Sciatic nerve (tissue), 2 donors: ENCODE results near the gene LEFTY1. TPM values are rescaled to one million over a fixed set of nuclear protein-coding genes. Genes with fewer than 3 reads are reported as not detected.
"Not testable (repeated sequence)": the region's sequence is repeated elsewhere in the genome, so short reads cannot be mapped to it uniquely, and the experiment has no call there.

Experiments
- ATAC-seq: fragments of 200-7000 bp; cut with Tn5 transposase; one replicate; pipeline ENCODE4 v1.9.1; 2020; ENCODE audit warnings: mild to moderate bottlenecking, moderate library complexity
- DNase-seq: peaks from one replicate; pipeline ENCODE4 v3.0.0-alpha.2; 2020; ENCODE audit warnings: low spot score
- intact Hi-C: fragments of 100-400 bp; cut with DNase I; formaldehyde crosslinking; loops from one replicate; pipeline ENCODE4 v1.14.2; 2022
- total RNA-seq: library from RNA; stranded (reverse); fragmentation: NEBNext Ultra II Directional; extraction: Animal tissue kit (Norgen Biotek cat#: 25700); gene quantifications from one replicate; pipeline ENCODE4 v1.2.1, GENCODE V29; 2021
- donor health status: DM: no; HTN: no; CAD: no.
- donor health status: DM: no; HTN: no; CAD: no.

LEFTY1 gene
- total RNA-seq, 1 donor from 2014 or later = 0.89 TPM

DNA sequence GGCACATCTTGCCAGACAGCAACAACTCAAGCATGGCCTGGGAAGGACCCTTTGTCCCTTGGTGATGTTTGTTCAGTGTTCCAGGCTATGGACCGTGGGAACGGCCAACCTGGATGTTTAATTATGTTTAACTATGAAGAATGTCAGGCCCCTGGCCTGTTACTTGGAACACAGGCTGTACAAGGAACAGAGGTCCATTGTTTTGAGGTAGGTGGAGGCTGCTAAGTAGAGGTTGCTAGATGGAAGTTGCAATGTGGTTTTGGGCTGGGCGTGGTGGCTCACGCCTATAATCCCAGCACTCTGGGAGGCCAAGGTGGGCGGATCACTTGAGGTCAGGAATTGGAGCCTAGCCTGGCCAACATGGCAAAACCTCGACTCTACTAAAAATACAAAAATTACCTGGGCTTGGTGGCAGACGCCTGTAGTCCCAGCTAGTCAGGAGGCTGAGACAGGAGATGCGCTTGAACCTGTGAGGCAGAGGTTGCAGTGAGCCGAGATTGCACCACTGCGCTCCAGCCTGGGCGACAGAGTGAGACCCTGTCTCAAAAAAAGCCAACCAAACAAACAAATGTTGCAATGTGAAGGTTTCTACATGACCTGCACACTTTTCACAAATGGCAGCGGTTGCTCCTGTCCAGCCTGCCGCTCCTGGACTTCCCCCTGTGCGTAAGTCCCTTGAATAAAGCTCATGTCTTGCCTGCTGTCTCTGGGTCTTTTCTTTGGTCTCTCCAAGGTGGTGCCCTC, 2.5 kb upstream of the LEFTY1 start:
- DNase-seq = no peak
- peak; percentile 67 for ATAC-seq
- intact Hi-C loops = no loop called here

DNA sequence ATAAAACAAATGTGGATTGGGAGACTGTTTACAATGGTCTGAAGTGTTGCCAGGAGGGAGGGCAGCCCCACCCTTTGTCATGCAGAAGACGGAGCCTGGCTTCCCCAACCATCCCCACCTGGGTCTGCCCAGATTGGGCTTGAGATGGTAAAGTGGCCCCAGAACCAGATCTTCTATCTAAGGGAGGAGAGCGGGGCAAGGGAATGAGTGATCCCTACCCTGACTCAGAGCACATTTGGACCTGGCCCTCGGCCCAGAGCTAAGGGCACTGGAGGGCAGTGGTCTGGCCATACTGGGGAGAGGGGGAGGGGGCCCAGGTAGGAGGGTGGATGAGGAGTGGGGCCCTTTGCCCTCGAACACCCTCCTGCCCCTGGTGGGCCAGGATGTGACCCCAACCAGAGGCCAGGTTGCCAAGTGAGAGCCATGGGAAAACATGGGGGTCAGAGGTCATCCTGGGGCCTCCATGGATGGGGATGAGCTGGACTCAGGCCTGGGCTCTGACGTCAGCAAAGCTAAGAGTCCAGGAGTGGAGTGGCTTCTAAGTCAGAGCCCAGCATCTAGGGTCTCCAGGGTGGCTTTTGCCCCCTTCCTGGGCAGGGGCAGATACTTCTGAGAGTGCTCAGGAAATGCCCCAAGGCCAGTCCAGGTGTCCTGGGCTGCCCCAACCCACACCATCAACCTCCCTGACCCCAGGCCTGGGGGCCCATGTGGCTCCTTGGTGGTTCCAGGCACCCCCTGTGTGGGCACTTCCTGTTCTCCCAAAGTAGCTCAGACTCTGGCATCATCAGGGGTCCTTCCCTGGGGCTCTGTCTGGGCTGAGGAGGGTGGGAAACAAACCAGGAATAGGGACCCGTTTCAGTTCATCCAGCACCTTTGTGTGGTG, 1.6 kb upstream of the LEFTY1 start:
- ATAC-seq = peak; percentile 69
- DNase-seq = no peak
- intact Hi-C loops = no loop called here

DNA sequence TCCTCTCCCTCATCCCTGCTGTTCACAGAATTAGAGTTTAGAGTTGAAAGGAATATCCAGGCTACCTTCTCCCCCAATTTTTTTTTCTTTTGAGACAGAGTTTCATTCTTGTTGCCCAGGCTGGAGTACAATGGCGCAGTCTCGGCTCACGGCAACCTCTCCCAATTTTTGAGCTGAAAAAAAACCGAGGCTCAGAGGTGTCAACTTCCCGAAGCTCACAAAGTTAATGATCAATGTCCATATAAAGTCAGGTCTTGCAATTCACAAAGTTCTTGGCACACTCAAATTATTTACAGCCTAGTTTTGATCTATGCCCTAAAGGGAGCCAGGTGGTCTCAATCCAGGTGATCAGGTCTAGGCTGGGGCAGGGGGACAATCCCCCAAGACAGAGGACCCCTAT, 797 bp upstream of the LEFTY1 start:
- intact Hi-C loops = no loop called here
- ATAC-seq (no peak), DNase-seq (no peak)

DNA sequence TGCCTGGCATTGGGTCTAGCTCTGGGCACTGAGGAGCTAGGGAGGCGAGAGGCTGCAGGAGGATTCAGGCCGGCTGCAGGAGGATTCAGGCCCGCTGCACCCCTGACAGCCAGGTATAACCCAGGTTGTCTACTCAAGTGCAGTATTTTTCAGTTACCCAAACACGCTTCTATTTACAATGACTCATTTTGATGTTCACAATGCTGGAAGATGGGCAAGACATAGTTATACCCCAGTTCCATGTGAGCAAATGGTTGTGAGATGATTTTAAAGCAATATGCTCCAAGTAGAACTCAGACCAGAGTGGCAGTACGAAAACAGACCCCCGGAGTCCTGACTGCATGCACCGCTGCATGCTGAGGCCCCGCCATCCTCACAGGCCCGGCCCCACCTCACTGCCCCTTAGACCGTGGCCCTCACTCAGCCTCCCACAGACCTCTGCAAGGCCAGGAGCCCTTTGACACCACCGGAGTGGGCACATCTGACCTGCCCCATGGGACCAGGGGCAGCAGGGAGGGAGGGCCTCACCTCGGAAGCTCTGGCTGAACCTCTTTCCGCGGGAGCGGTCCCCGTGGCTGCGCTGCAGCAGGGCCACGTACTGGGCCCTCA, 553 bp downstream of the LEFTY1 start:
- intact Hi-C loops = no loop called here
- ATAC-seq (no peak), DNase-seq (no peak)

DNA sequence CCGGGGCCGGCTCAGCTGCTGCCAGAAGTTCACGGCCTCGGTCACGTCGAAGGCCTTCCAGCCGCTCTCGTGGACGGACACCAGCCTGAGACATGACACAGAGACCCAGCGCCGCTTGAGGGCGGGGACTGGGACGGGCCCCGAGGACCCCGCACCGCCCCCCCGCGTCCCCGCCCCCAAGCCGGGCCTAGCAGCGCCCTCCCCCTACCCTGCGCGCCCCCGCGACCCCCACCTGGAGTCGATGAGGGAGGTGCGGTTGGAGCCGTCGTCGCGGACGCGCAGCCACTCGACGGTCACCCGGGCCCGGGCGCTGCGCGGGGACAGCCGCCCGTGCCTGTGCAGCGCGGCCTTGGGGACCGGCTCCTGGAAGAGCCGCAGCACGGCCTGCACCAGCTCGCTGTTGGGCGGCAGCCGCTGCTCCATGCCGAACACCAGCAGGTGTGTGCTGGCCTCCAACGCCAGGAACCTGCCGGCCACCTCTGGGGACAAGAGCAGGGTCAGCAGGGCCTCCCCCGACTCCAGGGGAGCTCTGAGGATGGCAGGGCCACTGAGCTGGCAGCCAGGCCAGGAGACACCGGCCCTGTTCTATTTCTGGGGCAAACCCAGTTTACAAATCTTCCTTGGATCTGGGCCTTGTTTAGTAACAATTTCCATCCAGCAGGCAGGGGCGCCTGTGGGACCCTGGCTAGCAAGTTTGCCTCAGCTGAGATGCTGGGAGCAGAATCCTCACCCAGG, 1.2 kb downstream of the LEFTY1 start:
- intact Hi-C loops, ATAC-seq, DNase-seq: not testable (repeated sequence)

DNA sequence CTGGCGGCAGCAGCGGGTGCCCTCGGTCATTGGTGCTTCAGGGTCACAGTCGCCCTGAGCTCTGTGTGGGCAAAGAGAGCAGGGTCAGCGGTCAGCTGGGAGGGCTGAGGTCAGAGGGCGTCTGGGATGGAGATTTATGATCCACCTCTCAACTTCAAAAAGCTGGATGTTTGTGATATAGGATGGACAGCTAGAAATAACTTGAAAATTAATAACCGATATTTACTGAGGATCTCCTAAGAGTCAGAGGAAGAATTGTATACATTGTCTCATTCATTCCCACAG, 2.0 kb downstream of the LEFTY1 start:
- no peak for DNase-seq
- intact Hi-C loops = no loop called here
- no peak for ATAC-seq

DNA sequence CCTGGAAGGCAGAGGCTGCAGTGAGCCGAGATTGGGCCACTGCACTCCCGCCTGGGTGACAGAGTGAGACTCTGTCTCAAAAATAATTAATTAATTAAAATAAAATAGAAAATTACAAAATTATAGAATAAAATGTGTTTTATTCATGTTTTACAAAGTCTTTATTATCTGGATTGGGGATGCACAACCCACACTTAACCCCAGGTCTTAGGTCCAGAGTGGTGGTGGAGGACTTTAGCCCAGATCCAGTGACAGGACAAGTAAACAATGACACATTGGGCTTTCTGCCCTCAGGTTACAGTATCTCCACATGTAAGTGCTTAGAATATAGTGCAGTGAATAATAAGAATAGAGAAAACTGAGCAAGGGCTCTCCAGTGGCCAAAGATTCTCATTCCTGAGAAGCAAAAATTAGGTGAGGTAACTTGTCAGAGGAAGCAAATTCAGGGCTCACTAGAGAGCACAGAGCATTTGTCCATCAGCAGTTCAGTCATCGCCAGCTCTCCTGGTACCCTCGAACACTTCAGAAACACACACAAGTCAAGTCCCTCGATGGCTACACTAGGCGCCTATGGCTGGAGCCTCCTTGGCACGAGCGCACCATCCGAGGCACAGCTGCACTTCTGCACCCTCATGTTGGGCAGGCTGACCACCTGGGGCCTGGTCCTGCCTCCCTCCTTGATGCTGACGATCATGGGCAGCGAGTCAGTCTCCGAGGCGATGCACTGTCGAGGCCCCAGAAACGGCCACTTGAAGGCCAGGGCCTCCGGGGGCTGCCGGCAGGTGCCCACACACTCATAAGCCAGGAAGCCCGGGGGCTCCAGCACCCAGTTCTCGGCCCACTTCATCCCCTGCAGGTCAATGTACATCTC, 2.6 kb downstream of the LEFTY1 start:
- intact Hi-C loops = no loop called here
- ATAC-seq (no peak), DNase-seq (no peak)

DNA sequence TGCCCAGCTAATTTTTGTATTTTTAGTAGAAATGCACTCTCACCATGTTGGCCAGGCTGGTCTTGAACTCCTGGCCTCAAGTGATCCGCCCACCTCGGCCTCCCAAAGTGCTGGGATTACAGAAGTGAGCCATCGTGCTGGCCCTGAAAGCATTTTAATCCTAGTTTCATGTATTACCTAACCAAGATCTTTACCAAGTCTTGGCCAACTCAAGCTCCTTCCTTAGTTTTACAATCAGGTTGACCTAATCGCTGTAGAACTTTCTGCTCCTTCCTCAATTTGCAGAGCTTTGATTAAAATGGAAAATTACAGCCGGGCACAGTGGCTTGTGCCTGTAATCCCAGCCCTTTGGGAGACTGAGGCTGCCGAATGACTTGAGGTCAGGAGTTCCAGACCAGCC, 3.6 kb downstream of the LEFTY1 start:
- DNase-seq (no peak), ATAC-seq (no peak)
- intact Hi-C loops = no loop called here

DNA sequence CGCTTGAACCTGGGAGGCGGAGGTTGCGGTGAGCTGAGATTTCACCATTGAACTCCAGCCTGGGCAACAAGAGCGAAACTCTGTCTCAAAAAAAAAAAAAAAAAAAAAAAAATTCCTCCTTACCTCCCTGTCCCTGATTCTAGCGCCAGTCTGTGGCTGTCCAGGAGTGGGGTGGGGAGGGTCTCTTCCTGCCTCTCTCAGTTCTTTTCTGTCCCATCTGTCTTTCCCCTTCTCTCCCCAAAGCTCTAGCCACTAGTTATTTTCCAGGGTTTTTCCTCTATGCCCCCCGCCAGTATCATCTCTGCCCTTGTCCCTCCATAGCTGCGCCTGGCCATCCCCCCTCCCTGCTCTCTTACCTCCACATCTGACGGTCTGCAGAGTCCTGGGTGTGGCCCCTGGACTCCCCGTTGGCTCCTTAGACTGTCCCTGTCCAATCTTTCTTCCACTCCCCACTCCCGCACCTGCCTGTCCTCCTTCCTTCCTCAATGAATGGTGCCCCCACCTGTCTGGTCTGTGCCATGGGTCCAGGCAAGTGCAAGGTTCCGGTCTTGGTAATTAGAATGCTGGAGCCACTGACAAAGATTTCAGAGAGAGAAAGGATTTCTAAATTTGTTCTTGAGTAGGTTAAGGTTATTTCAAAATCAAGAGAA, 5.2 kb downstream of the LEFTY1 start:
- intact Hi-C loops = no loop called here
- DNase-seq = no peak
- ATAC-seq = no peak

DNA sequence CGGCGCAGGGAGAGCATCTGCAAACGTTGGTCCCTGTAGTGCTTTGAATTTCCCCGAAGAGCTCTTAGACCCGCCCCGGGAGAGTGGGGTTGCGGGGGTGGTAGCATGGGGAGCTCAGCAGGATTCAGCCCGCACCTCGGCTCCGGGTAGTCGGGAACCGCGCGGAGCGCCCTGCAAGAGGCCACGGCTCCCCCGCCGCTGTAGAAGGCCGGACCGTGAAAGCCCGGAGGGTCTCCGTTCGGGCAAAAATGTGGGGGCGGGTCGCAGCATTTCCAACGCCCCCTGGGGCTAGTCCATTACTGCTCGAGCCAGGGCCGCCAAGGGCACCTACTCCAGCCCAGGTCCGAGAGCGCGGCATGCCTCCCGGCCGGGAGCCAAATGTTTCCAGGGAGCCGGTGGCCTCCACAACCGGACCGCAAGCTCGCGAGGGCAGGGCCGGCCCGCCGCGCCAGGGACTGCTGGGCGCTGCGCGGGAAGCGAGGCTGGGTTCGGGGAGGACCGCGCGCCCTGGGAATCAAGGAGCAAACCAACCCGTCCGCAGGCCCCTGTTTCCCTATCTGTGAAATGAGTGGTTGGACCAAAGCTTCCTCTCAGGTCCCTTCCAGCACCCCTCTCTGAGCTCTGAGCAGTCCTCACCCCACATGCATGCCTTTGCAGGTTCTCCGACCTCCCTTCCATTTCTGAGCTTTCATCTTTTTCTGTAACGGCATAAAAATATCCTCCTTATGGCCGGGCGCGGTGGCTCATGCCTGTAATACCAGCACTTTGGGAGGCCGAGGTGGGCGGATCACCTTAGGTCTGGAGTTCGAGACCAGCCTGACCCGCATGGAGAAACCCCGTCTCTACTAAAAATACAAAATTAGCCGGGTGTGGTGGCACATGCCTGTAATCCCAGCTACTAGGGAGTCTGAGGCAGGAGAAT, 6.0 kb downstream of the LEFTY1 start:
- DNase-seq (peak; percentile 77), ATAC-seq (peak; percentile 53)
- intact Hi-C loops = no loop called here

DNA sequence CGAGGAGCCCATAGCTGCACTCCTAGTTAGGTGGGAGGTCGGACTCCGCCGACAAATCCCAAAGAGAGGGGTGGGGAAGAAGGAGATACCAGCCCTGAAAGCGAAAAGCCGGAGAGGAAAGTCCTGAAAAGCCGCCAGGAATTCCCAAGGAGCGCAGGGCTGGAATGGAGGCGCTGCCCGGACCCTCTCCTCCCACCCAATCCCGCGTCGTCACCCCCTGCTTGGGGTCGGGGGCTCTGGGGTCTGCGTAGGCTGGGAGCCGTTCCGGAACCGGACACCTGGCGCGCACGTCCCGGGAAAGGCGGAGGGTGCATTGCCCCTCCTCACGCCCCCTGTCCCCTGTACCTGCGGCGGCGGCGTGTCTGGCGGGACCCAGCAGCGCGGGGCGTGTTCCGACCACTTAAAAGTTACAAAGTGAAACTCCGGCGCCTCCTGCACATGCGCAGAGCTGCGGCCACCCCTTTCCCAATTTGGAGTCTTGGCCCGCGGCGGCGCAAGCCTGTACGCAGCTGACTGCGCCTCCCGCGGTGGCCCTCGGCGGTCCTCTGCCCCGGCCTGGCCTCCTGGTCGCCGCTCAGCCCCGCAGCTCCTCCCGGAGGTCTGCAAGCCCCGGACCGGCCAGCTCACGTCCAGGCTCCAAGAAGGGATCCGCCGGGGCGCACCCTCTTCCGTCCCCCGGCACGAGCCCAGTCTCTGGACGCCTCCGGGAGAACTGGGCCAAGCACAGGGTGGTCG, 6.8 kb downstream of the LEFTY1 start, which contains the start of gene TMEM63A:
TMEM63A (minus strand) TSS at position 422 of the 735 bp plus-strand sequence. CDS start 4,800 bp downstream, outside the sequence.
- intact Hi-C loops = no loop called here
- peak; percentile 96 for DNase-seq

DNA sequence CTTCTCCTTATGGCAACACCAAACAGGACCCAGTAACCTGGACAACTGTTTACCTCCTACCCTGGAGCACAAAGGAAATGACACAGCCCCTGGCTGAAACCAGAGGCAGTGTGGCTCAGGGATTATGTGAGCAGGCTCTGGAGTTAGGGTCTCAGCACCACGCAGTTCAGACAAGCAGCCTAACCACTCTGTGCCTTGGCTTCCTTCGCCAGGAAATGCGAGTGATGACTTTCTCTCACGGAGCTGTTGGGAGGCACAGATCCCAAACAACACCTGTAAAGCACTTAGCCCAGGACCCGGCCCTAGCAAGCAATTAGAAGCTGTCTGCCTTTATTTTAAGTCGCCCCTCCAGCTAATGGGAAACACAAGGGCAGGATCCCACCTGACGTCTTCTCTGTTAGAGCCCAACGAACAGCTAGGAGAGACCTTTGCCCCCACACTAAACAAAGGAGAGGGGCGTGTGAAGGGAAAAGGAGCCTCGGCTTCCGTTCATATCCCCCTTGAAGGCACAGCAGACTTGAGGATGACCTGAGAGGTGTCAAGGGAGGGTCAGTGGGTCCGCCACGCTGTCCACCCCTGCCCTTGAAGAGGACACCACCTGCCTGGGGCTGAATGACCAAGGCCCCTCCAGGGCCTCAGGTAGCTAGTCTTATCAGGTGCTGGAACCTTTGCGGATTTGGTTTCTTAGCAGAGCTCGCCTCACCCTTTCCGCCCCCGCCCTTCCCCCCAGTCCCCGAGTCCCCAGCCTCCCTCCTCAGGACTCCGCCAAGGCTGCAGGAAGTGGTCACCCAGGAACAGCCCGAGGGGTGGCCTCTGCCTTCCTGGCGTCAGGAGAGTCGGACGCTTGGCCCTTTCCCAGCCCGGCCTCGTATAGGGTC, 7.6 kb downstream of the LEFTY1 start:
- intact Hi-C loops = no loop called here
- DNase-seq = peak; percentile 77

More for the DNA sequence above, 6.8 kb downstream of the LEFTY1 start, which contains the start of gene TMEM63A:
- ATAC-seq = peak; percentile 94

DNA sequence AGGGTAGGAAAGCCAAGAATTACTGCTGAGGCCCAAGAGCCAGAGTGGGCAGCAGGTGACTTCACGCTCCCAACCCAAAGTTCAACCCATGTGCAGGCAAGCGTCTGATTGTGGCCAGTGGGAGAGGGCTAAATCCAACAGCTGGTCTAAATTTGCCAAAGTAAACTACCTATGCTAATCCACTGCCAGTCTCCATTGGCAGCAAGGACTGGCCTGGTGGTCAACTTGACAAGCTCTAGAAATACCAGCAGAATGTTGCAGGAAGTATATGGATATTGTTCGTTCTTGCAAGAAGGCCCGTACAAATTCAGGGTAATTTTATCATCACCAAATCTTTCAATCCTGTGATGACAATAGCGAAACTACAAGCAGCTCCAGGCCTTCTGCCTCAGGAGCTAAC, 8.3 kb downstream of the LEFTY1 start:
- no peak for ATAC-seq
- intact Hi-C loops = no loop called here
- DNase-seq = no peak

More for the DNA sequence above, 7.6 kb downstream of the LEFTY1 start:
- ATAC-seq = peak; percentile 65

DNA sequence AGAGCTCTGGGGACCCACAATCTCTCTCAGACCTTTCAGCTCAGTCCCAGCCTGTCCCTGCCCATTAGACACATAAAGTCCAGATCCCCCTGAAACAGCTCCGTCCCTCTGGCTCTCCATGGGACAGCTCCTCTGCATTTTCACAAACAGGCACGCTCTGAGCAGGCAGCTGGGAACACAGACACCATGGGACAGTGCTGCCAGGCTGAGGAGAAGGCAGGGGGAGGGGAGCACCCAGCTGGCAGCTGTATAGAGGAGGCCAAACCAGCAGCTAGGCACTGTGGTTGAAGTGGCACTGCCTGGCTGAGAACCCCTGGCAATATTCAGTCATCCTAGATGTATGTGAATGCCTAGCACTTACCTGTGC, 8.7 kb downstream of the LEFTY1 start:
- DNase-seq (no peak), ATAC-seq (no peak)
- intact Hi-C loops = no loop called here

DNA sequence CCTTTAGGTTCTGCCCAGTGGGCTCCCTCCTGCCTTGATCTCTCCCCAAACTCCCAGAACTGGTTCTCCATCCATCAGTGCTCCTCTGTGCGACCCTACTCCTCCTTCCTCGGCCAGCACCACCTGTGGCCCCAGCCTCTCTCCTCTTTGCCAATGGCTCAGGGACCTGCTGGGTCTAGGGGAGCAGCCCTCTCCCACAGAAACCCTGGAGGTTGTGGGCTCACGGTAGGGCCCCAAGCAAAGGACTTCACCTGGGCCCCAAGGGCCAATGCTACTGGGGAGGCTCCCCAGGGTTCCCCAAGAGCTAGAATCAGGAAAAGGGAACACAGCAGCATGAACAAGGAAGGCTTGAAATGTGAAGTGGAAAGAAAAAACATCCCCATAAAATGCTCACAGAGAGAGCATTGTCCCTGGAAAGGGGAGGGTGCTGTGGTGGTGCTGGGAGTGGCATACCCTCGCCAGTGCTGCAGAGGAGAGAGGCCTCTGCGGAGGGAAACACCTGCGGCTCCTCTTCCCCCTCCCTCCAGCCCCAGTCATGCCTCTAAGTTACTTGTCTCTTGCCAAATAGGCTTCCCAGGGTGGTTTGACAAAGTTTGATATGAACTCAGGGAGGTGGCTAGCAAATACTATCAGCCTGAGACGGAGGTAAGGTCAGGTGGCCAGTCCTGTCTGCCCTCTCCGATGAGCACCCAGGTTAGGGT, 9.3 kb downstream of the LEFTY1 start:
- intact Hi-C loops = no loop called here
- DNase-seq (no peak), ATAC-seq (no peak)
